Vagina (tissue), 2 donors: Measurements from ENCODE around the gene KLK4. TPM values are rescaled to one million over a fixed set of nuclear protein-coding genes. Genes with fewer than 3 reads are reported as not detected.

Experiments
- DNase-seq, 2 donors: peaks; one replicate each; pipeline ENCODE4 v3.0.0-alpha.2; 2017; ENCODE audit errors: extremely low spot score in 2 of 2
- H3K27ac ChIP-seq: fragments of 200-600 bp; sonication (generic); one replicate; pipeline ENCODE4 v1.5.1; 2019
- H3K27me3 ChIP-seq: fragments of 200-600 bp; sonication (generic); one replicate; pipeline ENCODE4 v1.5.1; 2019
- H3K36me3 ChIP-seq, 2 donors: fragments of 200-600 bp; sonication (generic); one replicate each; pipeline ENCODE4 v1.5.1; 2017 to 2019
- H3K4me1 ChIP-seq: fragments of 200-600 bp; sonication (generic); one replicate; pipeline ENCODE4 v1.5.1; 2019
- H3K4me3 ChIP-seq, 2 donors: fragments of 200-600 bp; sonication (generic); 1 replicate in 1 of 2; 2 replicates in 1 of 2; pipeline ENCODE4 v1.5.1; 2016 to 2019
- H3K9me3 ChIP-seq: fragments of 200-600 bp; sonication (generic); one replicate; pipeline ENCODE4 v1.5.1; 2019
- POLR2A ChIP-seq, 2 donors: fragments of 450-650 bp; IDR thresholded peaks; one replicate each; pipeline ENCODE4 v1.6.1; 2017; ENCODE audit warnings: antibody characterized with exemption in 2 of 2, mild to moderate bottlenecking in 2 of 2, moderate library complexity in 2 of 2
- POLR2AphosphoS5 ChIP-seq, 2 donors: sonication (generic); formaldehyde crosslinking; IDR thresholded peaks; one replicate each; pipeline ENCODE4 v1.9.0; 2017; ENCODE audit warnings: antibody characterized with exemption in 2 of 2, mild to moderate bottlenecking in 2 of 2, low read depth in 1 of 2; ENCODE audit not compliant: insufficient read depth in 1 of 2
- intact Hi-C: fragments of 100-400 bp; cut with DNase I; formaldehyde crosslinking; loops from one replicate; pipeline ENCODE4 v1.15.1; 2023
- total RNA-seq: library from RNA; depleted of rRNA; stranded (reverse); fragments of >200 nt; gene quantifications from one replicate; pipeline ENCODE4 v1.2.3, GENCODE V29; 2016
- TF ChIP-seq, protein P1 (sequence below), 3 experiments: fragments of 450-650 bp in 2 of 3; fragments of 200-600 bp in 1 of 3; sonication (generic) in 1 of 3; IDR thresholded peaks; one replicate each; pipeline ENCODE4 v1.5.1; 2017 to 2019; ENCODE audit warnings: antibody characterized with exemption in 3 of 3, mild to moderate bottlenecking in 2 of 3, moderate library complexity in 2 of 3

The KLK4 gene
- total RNA-seq, 1 donor from 2014 or later = not detected

DNA sequence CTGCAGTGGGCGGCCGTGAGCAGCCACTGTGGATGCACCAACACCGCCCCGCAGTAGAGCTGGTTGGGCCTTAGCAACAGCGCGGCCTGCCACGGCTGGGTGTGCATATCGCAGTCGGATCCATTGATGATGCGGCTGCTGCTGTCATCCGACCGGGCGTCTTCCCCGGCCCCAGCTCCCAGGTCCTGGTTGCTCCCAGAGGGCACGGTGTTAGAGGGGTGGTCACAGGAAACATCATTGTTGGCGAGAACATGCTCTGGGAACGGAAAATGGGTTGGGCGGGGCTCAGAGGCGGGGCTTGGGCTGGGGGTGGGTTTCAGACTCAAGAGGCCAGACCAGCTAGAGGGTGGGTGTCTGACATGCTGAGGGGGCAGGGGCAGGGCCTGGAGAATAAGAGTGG is 38.7 kb upstream of the KLK4 start:
- H3K9me3 ChIP-seq = no peaks in the 10 kb centered on the region
- no peak overlapping the region for H3K4me3 ChIP-seq
- no peak overlapping the region for H3K27ac ChIP-seq
- intact Hi-C loops = no loop called here
- H3K27me3 ChIP-seq = no peaks in the 10 kb centered on the region
- no peaks in the 10 kb centered on the region for H3K36me3 ChIP-seq
- TF ChIP-seq POLR2A (IDR thresholded peaks at IDR 0.05) = no peak
- TF ChIP-seq, protein P1, sequence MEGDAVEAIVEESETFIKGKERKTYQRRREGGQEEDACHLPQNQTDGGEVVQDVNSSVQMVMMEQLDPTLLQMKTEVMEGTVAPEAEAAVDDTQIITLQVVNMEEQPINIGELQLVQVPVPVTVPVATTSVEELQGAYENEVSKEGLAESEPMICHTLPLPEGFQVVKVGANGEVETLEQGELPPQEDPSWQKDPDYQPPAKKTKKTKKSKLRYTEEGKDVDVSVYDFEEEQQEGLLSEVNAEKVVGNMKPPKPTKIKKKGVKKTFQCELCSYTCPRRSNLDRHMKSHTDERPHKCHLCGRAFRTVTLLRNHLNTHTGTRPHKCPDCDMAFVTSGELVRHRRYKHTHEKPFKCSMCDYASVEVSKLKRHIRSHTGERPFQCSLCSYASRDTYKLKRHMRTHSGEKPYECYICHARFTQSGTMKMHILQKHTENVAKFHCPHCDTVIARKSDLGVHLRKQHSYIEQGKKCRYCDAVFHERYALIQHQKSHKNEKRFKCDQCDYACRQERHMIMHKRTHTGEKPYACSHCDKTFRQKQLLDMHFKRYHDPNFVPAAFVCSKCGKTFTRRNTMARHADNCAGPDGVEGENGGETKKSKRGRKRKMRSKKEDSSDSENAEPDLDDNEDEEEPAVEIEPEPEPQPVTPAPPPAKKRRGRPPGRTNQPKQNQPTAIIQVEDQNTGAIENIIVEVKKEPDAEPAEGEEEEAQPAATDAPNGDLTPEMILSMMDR (IDR thresholded peaks at IDR 0.05) = no peak
- no peak for TF ChIP-seq POLR2AphosphoS5 (IDR thresholded peaks at IDR 0.05; ENCODE audit: insufficient read depth in 1 of 2, low read depth in 1 of 2)
- H3K4me1 ChIP-seq = no peaks in the 10 kb centered on the region
- DNase-seq = no peak

DNA sequence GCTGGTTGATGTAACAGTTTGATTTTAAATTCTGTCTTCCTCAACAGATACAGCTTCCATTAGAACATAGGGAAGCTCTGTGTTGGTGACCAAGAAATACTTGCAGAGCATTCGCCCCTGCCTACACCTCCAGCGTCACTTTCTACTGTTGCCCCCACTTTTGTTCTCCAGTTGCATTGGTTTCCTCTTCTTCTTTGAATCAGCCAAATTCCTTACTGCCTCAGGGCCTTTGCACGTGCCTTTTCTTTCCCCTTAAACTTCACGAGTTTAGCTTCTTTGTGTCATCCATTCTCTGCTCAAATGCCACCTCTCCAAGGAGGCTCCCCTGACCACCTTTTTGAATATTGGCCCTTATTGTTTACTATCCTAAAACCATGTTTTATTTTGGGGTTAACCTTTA is 35.9 kb upstream of the KLK4 start:
- intact Hi-C loops = no loop called here
- no peaks in the 10 kb centered on the region for H3K9me3 ChIP-seq
- no peak for DNase-seq
- no peaks in the 10 kb centered on the region for H3K4me1 ChIP-seq
- TF ChIP-seq, protein P1 (IDR thresholded peaks at IDR 0.05) = no peak
- no peak for TF ChIP-seq POLR2AphosphoS5 (IDR thresholded peaks at IDR 0.05; ENCODE audit: insufficient read depth in 1 of 2, low read depth in 1 of 2)
- no peak for TF ChIP-seq POLR2A (IDR thresholded peaks at IDR 0.05)
- no peaks in the 10 kb centered on the region for H3K36me3 ChIP-seq
- no peaks in the 10 kb centered on the region for H3K27me3 ChIP-seq
- no peak overlapping the region for H3K27ac ChIP-seq
- H3K4me3 ChIP-seq = no peak overlapping the region

DNA sequence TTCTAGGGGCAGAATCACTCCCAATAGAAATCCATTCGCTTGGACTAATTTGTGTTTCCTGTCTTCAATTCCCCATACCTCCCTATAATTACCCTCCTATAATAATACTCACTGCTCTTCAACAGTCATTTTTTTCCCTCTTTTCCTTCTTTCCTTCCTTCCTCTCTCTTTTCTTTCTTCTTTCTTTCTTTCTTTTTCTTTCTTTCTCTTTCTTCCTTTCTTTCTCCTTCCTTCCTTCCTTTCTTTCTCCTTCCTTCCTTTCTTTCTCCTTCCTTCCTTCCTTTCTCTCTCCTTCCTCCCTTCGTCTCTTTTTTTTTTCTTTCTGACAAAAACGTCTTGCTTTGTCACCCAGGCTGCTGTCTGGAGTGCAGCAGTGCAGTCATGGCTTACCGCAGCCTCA is 33.6 kb upstream of the KLK4 start:
- TF ChIP-seq POLR2A (IDR thresholded peaks at IDR 0.05) (no peak), POLR2AphosphoS5 (IDR thresholded peaks at IDR 0.05; ENCODE audit: insufficient read depth in 1 of 2, low read depth in 1 of 2) (no peak)
- TF ChIP-seq, protein P1 (IDR thresholded peaks at IDR 0.05) = no peak
- Histone ChIP-seq H3K4me3 (no peak overlapping the region), H3K27me3 (no peaks in the 10 kb centered on the region), H3K36me3 (no peaks in the 10 kb centered on the region), H3K27ac (no peak overlapping the region), H3K9me3 (no peaks in the 10 kb centered on the region), H3K4me1 (no peaks in the 10 kb centered on the region)
- DNase-seq = no peak
- intact Hi-C loops = no loop called here

DNA sequence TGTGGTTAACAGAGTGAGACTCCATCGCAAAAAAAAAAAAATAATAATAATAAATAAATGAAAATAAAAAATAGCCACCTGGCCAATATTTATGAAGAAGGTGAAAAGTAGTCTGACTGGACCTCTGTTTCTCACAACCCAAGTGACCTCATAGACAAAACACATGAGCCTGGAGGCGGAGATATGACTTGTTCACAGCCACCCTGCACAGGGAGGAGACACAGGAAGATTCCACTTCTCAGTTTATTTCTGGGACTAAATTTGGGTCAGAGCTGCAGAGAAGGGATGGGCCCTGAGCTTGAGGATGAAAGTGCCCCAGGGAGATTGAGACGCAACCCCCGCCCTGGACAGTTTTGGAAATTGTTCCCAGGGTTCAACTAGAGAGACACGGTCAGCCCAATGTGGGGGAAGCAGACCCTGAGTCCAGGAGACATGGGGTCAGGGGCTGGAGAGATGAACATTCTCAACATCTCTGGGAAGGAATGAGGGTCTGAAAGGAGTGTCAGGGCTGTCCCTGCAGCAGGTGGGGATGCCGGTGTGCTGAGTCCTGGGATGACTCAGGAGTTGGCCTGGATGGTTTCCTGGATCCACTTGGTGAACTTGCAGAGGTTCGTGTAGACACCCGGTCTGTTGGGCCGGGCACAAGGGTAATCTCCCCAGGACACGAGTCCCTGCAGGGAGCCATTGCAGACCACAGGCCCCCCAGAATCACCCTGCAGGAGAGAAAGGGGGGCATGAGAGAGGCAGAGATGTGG is 32.1 kb upstream of the KLK4 start:
- no peak overlapping the region for H3K4me3 ChIP-seq
- no peak overlapping the region for H3K27ac ChIP-seq
- no peak for DNase-seq
- H3K36me3 ChIP-seq = no peaks in the 10 kb centered on the region
- TF ChIP-seq POLR2A (IDR thresholded peaks at IDR 0.05) (no peak), POLR2AphosphoS5 (IDR thresholded peaks at IDR 0.05; ENCODE audit: insufficient read depth in 1 of 2, low read depth in 1 of 2) (no peak)
- TF ChIP-seq, protein P1 (IDR thresholded peaks at IDR 0.05) = no peak
- no peaks in the 10 kb centered on the region for H3K9me3 ChIP-seq
- H3K27me3 ChIP-seq = no peaks in the 10 kb centered on the region
- no peaks in the 10 kb centered on the region for H3K4me1 ChIP-seq
- intact Hi-C loops = no loop called here

DNA sequence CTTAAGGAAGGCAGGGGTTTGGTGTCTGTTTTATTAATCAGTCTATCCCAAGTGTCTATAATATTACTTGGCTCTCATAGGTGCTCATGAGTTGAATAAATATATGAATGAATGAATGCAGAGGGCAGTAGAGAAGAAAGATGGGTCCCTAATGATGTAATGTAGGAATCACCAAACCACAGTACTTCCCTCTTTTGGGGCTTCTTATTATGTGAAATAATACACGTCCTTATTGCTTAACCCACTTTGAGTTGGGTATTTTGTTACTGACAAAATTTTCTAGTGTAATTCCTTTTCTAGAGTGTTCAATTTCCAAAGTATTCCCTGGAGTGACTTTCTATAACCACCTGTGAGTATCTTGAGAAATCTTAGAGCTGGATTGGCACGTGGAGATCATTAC is 28.4 kb upstream of the KLK4 start:
- DNase-seq = no peak
- Histone ChIP-seq H3K4me3 (no peak overlapping the region), H3K4me1 (no peaks in the 10 kb centered on the region), H3K36me3 (no peaks in the 10 kb centered on the region), H3K9me3 (no peaks in the 10 kb centered on the region), H3K27me3 (no peaks in the 10 kb centered on the region), H3K27ac (no peak overlapping the region)
- TF ChIP-seq POLR2AphosphoS5 (IDR thresholded peaks at IDR 0.05; ENCODE audit: insufficient read depth in 1 of 2, low read depth in 1 of 2) = no peak
- TF ChIP-seq POLR2A (IDR thresholded peaks at IDR 0.05) = no peak
- TF ChIP-seq, protein P1 (IDR thresholded peaks at IDR 0.05) = no peak
- intact Hi-C loops = no loop called here
